Panc1 (cell line): ENCODE results near the gene IFIT1. TPM values are rescaled to one million over a fixed set of nuclear protein-coding genes. Genes with fewer than 3 reads are reported as not detected.

Experiments
- ATAC-seq: fragments of 200-7000 bp; cut with Tn5 transposase; 2 replicates; pipeline ENCODE4 v1.9.1; 2020; ENCODE audit warnings: mild to moderate bottlenecking, moderate library complexity
- BruUV-seq: library from RNA; stranded (reverse); fragments of 400-500 nt; replicated peaks from 2 replicates; lab custom pipeline; 2021; lab: Mats Ljungman, UMichigan
- CTCF ChIA-PET: fragments of 300-600 bp; sonication (Branson Sonifier 250); formaldehyde crosslinking; loops from one replicate; lab custom pipeline; 2022; ENCODE audit warnings: antibody characterized with exemption; lab: Charles Lee
- POLR2A ChIA-PET: fragments of 300-600 bp; sonication (Branson Sonifier 250); formaldehyde crosslinking; loops from one replicate; lab custom pipeline; 2022; ENCODE audit warnings: antibody characterized with exemption; lab: Charles Lee
- DNase-seq: peaks from one replicate; pipeline ENCODE4 v3.0.0-alpha.2; 2010; ENCODE audit warnings: low read depth, low spot score
- H3K27ac ChIP-seq: 2 replicates; pipeline ENCODE4 v1.5.1; 2011; ENCODE audit warnings: mild to moderate bottlenecking, low read length, inconsistent platforms
- H3K27me3 ChIP-seq: fragments of 200-500 bp; sonication (Bioruptor generic); 2 replicates; pipeline ENCODE4 v1.6.0; 2014; ENCODE audit warnings: low read length, inconsistent platforms; ENCODE audit not compliant: control insufficient read depth, insufficient read depth
- H3K36me3 ChIP-seq: fragments of 200-500 bp; sonication (Bioruptor generic); 2 replicates; pipeline ENCODE4 v1.5.1; 2014; ENCODE audit warnings: inconsistent platforms, mild to moderate bottlenecking, low read length, moderate library complexity; ENCODE audit not compliant: control insufficient read depth, insufficient read depth
- H3K4me1 ChIP-seq: 2 replicates; pipeline ENCODE4 v1.5.1; 2011; ENCODE audit warnings: inconsistent platforms, mild to moderate bottlenecking, low read length, moderate library complexity; ENCODE audit not compliant: control insufficient read depth, insufficient read depth
- H3K4me3 ChIP-seq, 2 experiments: 2 replicates each; pipeline ENCODE4 v1.5.1; 2011 to 2012; ENCODE audit warnings: low read depth in 2 of 2, low read length in 2 of 2, mild to moderate bottlenecking in 2 of 2, inconsistent platforms in 1 of 2, moderate library complexity in 1 of 2
- H3K9me3 ChIP-seq: fragments of 200-500 bp; sonication (Bioruptor generic); 2 replicates; pipeline ENCODE4 v1.5.1; 2014; ENCODE audit warnings: low read depth, mild to moderate bottlenecking, inconsistent platforms, low read length, moderate library complexity; ENCODE audit not compliant: control insufficient read depth, insufficient read depth
- CTCF ChIP-seq: fragments of 450-650 bp; IDR thresholded peaks from 2 replicates; pipeline ENCODE4 v1.5.1; 2017; ENCODE audit warnings: mild to moderate bottlenecking
- POLR2AphosphoS5 ChIP-seq: IDR thresholded peaks from 2 replicates; pipeline ENCODE4 v1.6.1; 2012; ENCODE audit warnings: mild to moderate bottlenecking, low read depth, low read length, moderate library complexity
- SIN3A ChIP-seq: IDR thresholded peaks from 2 replicates; pipeline ENCODE4 v1.6.1; 2012; ENCODE audit warnings: low read depth, mild to moderate bottlenecking, low read length, moderate library complexity, borderline replicate concordance; ENCODE audit not compliant: insufficient read depth
- TCF7L2 ChIP-seq: IDR thresholded peaks from 2 replicates; pipeline ENCODE4 v1.6.1; 2011; ENCODE audit warnings: mild to moderate bottlenecking, low read depth, low read length, inconsistent platforms
- in situ Hi-C: cut with HindIII; loops from 2 replicates; pipeline ENCODE4 v1.10.0; 2016; ENCODE audit warnings: low sequenced_read_pairs, low pct_unique_long_range_greater_than_20kb
- intact Hi-C: fragments of 100-400 bp; cut with micrococcal nuclease; formaldehyde crosslinking; loops from one replicate; pipeline ENCODE4 v1.10.0; 2022; ENCODE audit not compliant: unreplicated experiment
- total RNA-seq: library from RNA; stranded (reverse); gene quantifications from one replicate; pipeline ENCODE4 v1.2.1, GENCODE V29; 2021; ENCODE audit not compliant: unreplicated experiment
- TF ChIP-seq, protein P1 (sequence below), 2 experiments: IDR thresholded peaks; 2 replicates each; pipeline ENCODE4 v1.6.1; 2011 to 2012; ENCODE audit warnings: low read depth in 2 of 2, control low read depth in 1 of 2, low read length in 1 of 2, mild to moderate bottlenecking in 1 of 2, moderate library complexity in 1 of 2; ENCODE audit not compliant: insufficient read depth in 1 of 2

IFIT1 gene
- total RNA-seq, 1 experiment from 2014 or later = 43.8 TPM

DNA sequence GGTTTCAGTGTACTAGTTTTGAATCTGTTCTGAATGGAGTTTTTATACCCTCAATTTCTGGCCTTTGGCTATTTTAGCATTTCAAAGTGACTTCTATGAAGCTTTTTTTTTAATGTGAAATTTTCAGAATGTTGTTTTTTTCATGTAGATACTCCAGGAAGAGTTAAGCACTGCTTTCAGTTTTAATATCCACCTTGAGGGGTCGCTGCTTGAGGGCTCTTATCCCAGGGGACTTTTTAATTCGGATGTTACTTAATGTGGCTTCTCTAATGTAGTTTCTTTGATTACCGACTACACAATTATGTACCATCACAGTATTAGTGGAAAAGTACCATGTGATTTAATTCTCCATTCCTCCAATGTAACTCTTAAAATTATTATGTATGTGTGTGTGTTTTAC is 27.1 kb downstream of the IFIT1 start:
- ChIA-PET POLR2A (interaction anchor here (0.6 kb wide), 1 partner anchor 25 kb away, joined by 3 read pairs; no protein-coding TSS in a partner anchor), CTCF (interaction anchor here (0.7 kb wide), 1 partner anchor 26 kb away, joined by 3 read pairs; no protein-coding TSS in a partner anchor)
- no peaks in the 10 kb centered on the region for H3K9me3 ChIP-seq
- no peaks in the 10 kb centered on the region for H3K27me3 ChIP-seq
- no peaks in the 10 kb centered on the region for H3K36me3 ChIP-seq
- H3K4me1 ChIP-seq = peaks cover 8% of the 10 kb centered on the region
- ATAC-seq (no peak), DNase-seq (no peak)
- BruUV-seq = no TSS peak
- in situ Hi-C loops (no loop called here), intact Hi-C loops (no loop called here)
- TF ChIP-seq TCF7L2 (no peak), CTCF (peak; percentile 40; the same call in 1 of the 2 replicates), POLR2AphosphoS5 (no peak), SIN3A (no peak)
- TF ChIP-seq, protein P1, sequence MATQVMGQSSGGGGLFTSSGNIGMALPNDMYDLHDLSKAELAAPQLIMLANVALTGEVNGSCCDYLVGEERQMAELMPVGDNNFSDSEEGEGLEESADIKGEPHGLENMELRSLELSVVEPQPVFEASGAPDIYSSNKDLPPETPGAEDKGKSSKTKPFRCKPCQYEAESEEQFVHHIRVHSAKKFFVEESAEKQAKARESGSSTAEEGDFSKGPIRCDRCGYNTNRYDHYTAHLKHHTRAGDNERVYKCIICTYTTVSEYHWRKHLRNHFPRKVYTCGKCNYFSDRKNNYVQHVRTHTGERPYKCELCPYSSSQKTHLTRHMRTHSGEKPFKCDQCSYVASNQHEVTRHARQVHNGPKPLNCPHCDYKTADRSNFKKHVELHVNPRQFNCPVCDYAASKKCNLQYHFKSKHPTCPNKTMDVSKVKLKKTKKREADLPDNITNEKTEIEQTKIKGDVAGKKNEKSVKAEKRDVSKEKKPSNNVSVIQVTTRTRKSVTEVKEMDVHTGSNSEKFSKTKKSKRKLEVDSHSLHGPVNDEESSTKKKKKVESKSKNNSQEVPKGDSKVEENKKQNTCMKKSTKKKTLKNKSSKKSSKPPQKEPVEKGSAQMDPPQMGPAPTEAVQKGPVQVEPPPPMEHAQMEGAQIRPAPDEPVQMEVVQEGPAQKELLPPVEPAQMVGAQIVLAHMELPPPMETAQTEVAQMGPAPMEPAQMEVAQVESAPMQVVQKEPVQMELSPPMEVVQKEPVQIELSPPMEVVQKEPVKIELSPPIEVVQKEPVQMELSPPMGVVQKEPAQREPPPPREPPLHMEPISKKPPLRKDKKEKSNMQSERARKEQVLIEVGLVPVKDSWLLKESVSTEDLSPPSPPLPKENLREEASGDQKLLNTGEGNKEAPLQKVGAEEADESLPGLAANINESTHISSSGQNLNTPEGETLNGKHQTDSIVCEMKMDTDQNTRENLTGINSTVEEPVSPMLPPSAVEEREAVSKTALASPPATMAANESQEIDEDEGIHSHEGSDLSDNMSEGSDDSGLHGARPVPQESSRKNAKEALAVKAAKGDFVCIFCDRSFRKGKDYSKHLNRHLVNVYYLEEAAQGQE (IDR thresholded peaks at IDR 0.05; ENCODE audit: insufficient read depth in 1 of 2, low read depth in 2 of 2, low read length in 1 of 2) = no peak
- H3K4me3 ChIP-seq = no peak overlapping the region
- 0 out of 2 replicates have a peak overlapping the region, but pooled peaks have one; percentile 9 for H3K27ac ChIP-seq

DNA sequence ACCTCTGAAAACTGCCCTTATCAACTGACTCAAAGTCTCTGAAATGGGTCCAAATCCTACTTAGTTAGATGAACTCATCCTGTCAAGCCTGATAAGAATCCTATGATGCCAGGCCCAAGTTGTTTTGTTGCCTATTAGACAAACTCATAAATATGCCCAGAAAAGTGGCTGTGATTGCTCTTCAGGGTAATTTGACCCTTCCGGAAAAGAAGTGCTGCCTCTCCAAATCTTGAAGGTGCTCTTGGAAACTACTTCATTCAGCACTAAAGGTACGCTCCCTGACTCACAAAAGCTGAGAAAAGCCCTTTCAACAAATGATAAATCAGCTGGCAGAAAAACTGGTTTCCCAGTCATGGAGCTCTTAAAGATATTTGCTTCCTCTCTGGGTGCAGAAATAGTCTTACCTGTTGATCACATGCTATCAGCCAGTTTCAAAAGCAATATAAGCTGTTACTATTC is 28.6 kb downstream of the IFIT1 start:
- H3K4me3 ChIP-seq = no peak overlapping the region
- ATAC-seq = no peak
- intact Hi-C loops = loop anchor here (5.0 kb wide), 1 partner anchor 281 kb away; the partner anchor contains the start of gene KIF20B
- peaks cover 3% of the 10 kb centered on the region; the same call in 1 of the 2 replicates for H3K4me1 ChIP-seq
- in situ Hi-C loops = no loop called here
- DNase-seq = no peak
- BruUV-seq = no TSS peak
- TF ChIP-seq SIN3A (no peak), POLR2AphosphoS5 (no peak), CTCF (no peak), TCF7L2 (no peak)
- TF ChIP-seq, protein P1 (IDR thresholded peaks at IDR 0.05; ENCODE audit: insufficient read depth in 1 of 2, low read depth in 2 of 2, low read length in 1 of 2) = no peak
- no peak overlapping the region for H3K27ac ChIP-seq
- H3K27me3 ChIP-seq = no peaks in the 10 kb centered on the region
- H3K36me3 ChIP-seq = no peaks in the 10 kb centered on the region
- CTCF ChIA-PET = interaction anchor here (0.5 kb wide), 1 partner anchor 209 kb away, joined by 3 read pairs; no protein-coding TSS in a partner anchor
- POLR2A ChIA-PET = no interaction called here
- no peaks in the 10 kb centered on the region for H3K9me3 ChIP-seq
